IPS-20b (cell line): ENCODE data around the gene SNCB.
"Not testable (repeated sequence)": the region's sequence is repeated elsewhere in the genome, so short reads cannot be mapped to it uniquely, and the experiment has no call there.

ENCODE experiments used
- H3K27ac ChIP-seq: one replicate; pipeline ENCODE4 v1.5.1; 2013; ENCODE audit warnings: low read length
- H3K27me3 ChIP-seq: 2 replicates; pipeline ENCODE4 v1.6.1; 2013; ENCODE audit warnings: mild to moderate bottlenecking, low read length, inconsistent platforms; ENCODE audit not compliant: insufficient read depth
- H3K36me3 ChIP-seq: 2 replicates; pipeline ENCODE4 v1.6.1; 2013; ENCODE audit warnings: low read depth, mild to moderate bottlenecking, inconsistent platforms, low read length, moderate library complexity; ENCODE audit not compliant: insufficient read depth
- H3K4me1 ChIP-seq: 2 replicates; pipeline ENCODE4 v1.6.1; 2013; ENCODE audit warnings: mild to moderate bottlenecking, control low read depth, inconsistent platforms, low read length, moderate library complexity; ENCODE audit not compliant: insufficient read depth
- H3K4me3 ChIP-seq: 2 replicates; pipeline ENCODE4 v1.5.1; 2013; ENCODE audit warnings: mild to moderate bottlenecking, low read length, inconsistent platforms
- H3K9ac ChIP-seq: 2 replicates; pipeline ENCODE4 v1.6.1; 2013; ENCODE audit warnings: low read depth, mild to moderate bottlenecking, inconsistent platforms, low read length, moderate library complexity
- H3K9me3 ChIP-seq: 2 replicates; pipeline ENCODE4 v1.6.1; 2013; ENCODE audit warnings: mild to moderate bottlenecking, low read depth, low read length, inconsistent platforms; ENCODE audit not compliant: insufficient read depth

SNCB gene

GRCh38 chr5:176606032-176606431, 24.3 kb downstream of the SNCB start:
- Histone ChIP-seq H3K4me1 (0 out of 2 replicates have a peak, but pooled peaks cover 2% of the 10 kb centered on the region), H3K27ac (no peak overlapping the region)

DNA sequence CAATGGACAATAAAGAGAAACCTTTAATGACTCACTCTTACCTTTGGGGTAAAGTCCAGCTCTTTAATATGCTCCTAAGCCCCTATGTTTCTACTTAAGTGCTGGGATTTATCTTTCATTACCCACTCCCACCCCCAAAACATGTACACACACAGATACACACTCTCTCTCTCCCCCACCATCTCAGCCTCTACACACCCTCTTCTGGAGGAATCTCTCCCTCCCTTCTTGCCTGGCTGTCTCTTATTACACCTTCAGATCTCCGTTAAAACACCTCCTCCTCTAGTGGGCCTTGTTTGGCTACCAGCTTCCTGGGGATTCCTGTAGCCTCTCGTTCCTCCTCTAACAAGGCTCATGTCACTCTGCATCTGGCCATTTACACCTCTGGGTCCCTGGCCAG, 27.2 kb downstream of the SNCB start:
- Histone ChIP-seq H3K27me3 (peaks cover 6% of the 10 kb centered on the region; the same call in 1 of the 2 replicates), H3K9ac (no peak overlapping the region), H3K4me3 (no peak overlapping the region), H3K36me3 (peaks cover 11% of the 10 kb centered on the region; the same call in 1 of the 2 replicates), H3K4me1 (no peaks in the 10 kb centered on the region), H3K27ac (no peak overlapping the region), H3K9me3 (no peaks in the 10 kb centered on the region)

More at GRCh38 chr5:176606032-176606431, 24.3 kb downstream of the SNCB start:
- Histone ChIP-seq H3K9me3 (no peaks in the 10 kb centered on the region), H3K27me3 (peaks cover 20% of the 10 kb centered on the region), H3K9ac (no peak overlapping the region), H3K4me3 (no peak overlapping the region), H3K36me3 (no peaks in the 10 kb centered on the region)

GRCh38 chr5:176601901-176602482, 28.3 kb downstream of the SNCB start:
- Histone ChIP-seq H3K9me3 (no peaks in the 10 kb centered on the region), H3K36me3 (peaks cover 12% of the 10 kb centered on the region; the same call in 1 of the 2 replicates), H3K27me3 (peaks cover 12% of the 10 kb centered on the region; the same call in 1 of the 2 replicates), H3K27ac (no peak overlapping the region), H3K9ac (no peak overlapping the region), H3K4me3 (no peak overlapping the region), H3K4me1 (no peaks in the 10 kb centered on the region)

GRCh38 chr5:176599749-176600430, 30.4 kb downstream of the SNCB start:
- not testable (repeated sequence) for H3K4me1 ChIP-seq, H3K4me3 ChIP-seq, H3K9ac ChIP-seq, H3K27ac ChIP-seq, H3K9me3 ChIP-seq
- peaks cover 12% of the 10 kb centered on the region; the same call in 1 of the 2 replicates for H3K36me3 ChIP-seq
- H3K27me3 ChIP-seq = peaks cover 20% of the 10 kb centered on the region; the same call in 1 of the 2 replicates

- H3K9ac ChIP-seq = no peak overlapping the region
- peaks cover 12% of the 10 kb centered on the region; the same call in 1 of the 2 replicates for H3K36me3 ChIP-seq
- H3K27ac ChIP-seq = no peak overlapping the region
- H3K27me3 ChIP-seq = peaks cover 20% of the 10 kb centered on the region; the same call in 1 of the 2 replicates
- H3K4me1 ChIP-seq = no peaks in the 10 kb centered on the region
- H3K9me3 ChIP-seq = no peaks in the 10 kb centered on the region
- no peak overlapping the region for H3K4me3 ChIP-seq
Measured at GRCh38 chr5:176597417-176598389, 32.6 kb downstream of the SNCB start.

GRCh38 chr5:176596689-176597416, 33.5 kb downstream of the SNCB start:
- H3K9ac ChIP-seq = no peak overlapping the region
- no peak overlapping the region for H3K27ac ChIP-seq
- H3K4me3 ChIP-seq = no peak overlapping the region; the same call in 1 of the 2 replicates
- H3K9me3 ChIP-seq = no peaks in the 10 kb centered on the region; the same call in 1 of the 2 replicates
- peaks cover 12% of the 10 kb centered on the region; the same call in 1 of the 2 replicates for H3K36me3 ChIP-seq
- peaks cover 20% of the 10 kb centered on the region; the same call in 1 of the 2 replicates for H3K27me3 ChIP-seq
- no peaks in the 10 kb centered on the region for H3K4me1 ChIP-seq

- Histone ChIP-seq H3K9me3 (peaks cover 4% of the 10 kb centered on the region; the same call in 1 of the 2 replicates), H3K27ac (no peak overlapping the region), H3K27me3 (peaks cover 20% of the 10 kb centered on the region; the same call in 1 of the 2 replicates), H3K36me3 (peaks cover 12% of the 10 kb centered on the region; the same call in 1 of the 2 replicates), H3K4me3 (no peak overlapping the region), H3K4me1 (no peaks in the 10 kb centered on the region), H3K9ac (no peak overlapping the region)
Measured at GRCh38 chr5:176596069-176596644, 34.2 kb downstream of the SNCB start.

DNA sequence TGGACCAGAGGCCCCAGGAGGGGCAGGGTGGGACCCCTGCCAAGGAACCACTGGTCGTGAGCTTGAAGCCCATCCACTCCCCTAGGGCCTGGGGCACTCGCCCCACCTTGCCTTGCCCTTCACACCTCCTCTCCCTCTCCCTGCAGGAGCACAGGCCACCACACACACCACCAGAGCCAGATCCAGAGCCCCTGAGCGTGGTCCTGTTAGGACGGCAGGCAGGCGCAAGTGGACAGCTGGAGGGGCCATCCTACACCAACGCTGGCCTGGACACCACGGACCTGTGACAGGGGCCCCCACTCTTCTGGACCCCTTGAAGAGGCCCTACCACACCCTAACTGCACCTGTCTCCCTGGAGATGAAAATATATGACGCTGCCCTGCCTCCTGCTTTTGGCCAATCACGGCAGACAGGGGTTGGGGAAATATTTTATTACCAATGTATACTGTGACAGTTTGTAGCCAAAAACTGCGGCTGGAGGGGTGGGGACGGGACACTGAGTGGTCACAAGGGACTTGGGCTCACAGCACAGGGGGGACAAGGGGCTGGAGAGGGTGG, 34.9 kb downstream of the SNCB start:
- no peaks in the 10 kb centered on the region for H3K4me1 ChIP-seq
- H3K9me3 ChIP-seq = peaks cover 6% of the 10 kb centered on the region; the same call in 1 of the 2 replicates
- peaks cover 12% of the 10 kb centered on the region; the same call in 1 of the 2 replicates for H3K36me3 ChIP-seq
- no peak overlapping the region for H3K9ac ChIP-seq
- peaks cover 20% of the 10 kb centered on the region; the same call in 1 of the 2 replicates for H3K27me3 ChIP-seq
- H3K4me3 ChIP-seq = no peak overlapping the region
- H3K27ac ChIP-seq = no peak overlapping the region

- peaks cover 12% of the 10 kb centered on the region; the same call in 1 of the 2 replicates for H3K36me3 ChIP-seq
- no peaks in the 10 kb centered on the region for H3K4me1 ChIP-seq
- H3K9me3 ChIP-seq = peaks cover 6% of the 10 kb centered on the region; the same call in 1 of the 2 replicates
- no peak overlapping the region for H3K9ac ChIP-seq
- no peak overlapping the region for H3K4me3 ChIP-seq
- H3K27me3 ChIP-seq = peaks cover 24% of the 10 kb centered on the region; the same call in 1 of the 2 replicates
- no peak overlapping the region for H3K27ac ChIP-seq
Measured at GRCh38 chr5:176594554-176594953, 35.8 kb downstream of the SNCB start.

DNA sequence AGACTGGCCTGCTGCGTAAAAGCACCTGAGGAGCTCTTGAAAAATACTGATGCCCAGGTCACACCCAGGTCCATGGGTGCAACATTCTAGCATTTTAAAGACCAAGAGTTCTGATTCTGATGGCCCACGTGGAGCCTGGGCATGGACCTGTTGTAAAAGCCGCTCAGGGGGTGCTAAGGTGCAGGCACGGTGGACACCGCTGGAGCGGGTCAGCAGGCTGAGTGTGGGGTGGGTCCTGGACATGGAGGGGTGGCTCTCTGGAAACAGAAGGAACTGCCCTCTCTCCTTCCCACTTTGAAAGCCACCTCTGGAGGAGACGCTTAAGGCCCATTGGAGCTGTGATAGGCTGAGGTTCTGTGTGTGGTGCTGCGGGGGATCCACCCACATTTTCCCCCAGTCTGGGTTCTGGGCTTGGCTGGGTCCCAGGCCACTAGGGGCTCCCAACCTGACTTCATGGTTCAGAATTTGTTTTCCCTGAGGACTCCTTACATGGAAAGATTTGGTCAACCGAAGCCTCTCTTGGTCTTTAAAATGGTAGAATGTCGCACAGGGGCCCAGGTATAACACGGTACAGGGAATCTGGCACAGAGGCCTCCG, 37.0 kb downstream of the SNCB start:
- Histone ChIP-seq H3K27ac (no peak overlapping the region), H3K27me3 (peaks cover 25% of the 10 kb centered on the region), H3K4me3 (no peak overlapping the region), H3K9ac (no peak overlapping the region), H3K4me1 (no peaks in the 10 kb centered on the region), H3K36me3 (peaks cover 4% of the 10 kb centered on the region; the same call in 1 of the 2 replicates), H3K9me3 (peaks cover 6% of the 10 kb centered on the region; the same call in 1 of the 2 replicates)
